DMS153 treated with DMSO at 0.1 percent for 48 hours (cell line): ENCODE results near the gene AVEN.
"Not testable (repeated sequence)": the region's sequence is repeated elsewhere in the genome, so short reads cannot be mapped to it uniquely, and the experiment has no call there.

Source experiments
- DNase-seq: peaks from one replicate; lab custom pipeline; 2025; ENCODE audit not compliant: unreplicated experiment; lab: John Stamatoyannopoulos, UW

The AVEN gene

GRCh38 chr15:34043391-34043790 is 4.4 kb upstream of the AVEN start:
- DNase-seq: no peak

DNA sequence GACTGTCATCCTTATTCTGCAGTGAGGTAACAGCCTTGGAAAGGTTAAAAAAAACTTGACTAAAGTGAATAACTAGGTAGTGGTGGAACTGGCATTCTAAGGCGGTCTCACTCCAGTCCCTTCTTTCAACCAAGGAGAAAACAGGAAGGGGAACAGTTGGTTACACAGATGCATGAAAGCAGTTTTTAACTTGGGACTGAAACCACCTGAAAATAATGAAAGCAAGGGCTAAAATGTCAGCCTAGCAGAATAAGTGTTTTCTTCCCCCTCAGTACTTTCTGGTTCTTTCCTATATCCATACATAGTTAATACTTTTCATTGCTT is 748 bp upstream of the AVEN start:
- no peak for DNase-seq

DNA sequence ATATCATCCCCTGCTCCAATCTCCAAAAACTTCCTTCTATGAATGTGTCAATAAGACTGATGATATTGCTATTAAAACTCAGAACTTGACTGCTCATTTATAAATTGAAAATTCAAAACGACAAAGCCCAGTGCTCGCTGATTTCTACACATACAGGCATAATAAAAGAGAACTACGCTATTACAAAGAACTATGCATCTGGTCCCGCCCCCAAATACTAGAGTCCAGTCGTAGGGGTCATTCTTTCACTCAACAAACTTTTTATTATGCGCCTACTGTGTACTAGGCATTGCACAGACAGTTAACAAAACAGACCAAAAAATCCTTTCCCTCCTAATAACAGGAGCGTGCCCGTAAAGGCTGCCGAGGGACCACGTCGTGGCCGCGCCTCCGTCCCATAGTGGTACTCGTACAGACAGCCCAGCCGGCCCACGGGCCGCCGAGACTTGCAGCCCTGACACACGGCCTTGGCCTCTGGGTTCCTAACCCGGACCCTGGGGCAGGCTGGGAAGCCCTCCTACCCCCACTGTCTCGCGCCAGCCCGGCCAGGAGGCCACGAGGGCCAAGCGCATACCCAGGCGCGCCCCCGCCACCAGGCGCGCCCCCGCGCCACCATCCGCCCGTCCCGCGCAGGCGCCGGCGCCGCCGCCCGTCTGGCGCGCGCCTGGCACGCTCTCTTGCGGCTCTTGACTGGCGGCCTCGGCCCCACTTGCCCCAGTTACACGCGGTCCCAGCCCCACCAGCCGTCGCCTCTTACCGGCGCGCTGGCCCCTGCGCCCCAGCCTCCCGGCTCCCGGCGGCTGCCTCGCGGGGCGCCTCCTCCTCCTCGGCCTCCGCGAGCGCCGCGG is 757 bp downstream of the AVEN start:
- peak; percentile 10 for DNase-seq

DNA sequence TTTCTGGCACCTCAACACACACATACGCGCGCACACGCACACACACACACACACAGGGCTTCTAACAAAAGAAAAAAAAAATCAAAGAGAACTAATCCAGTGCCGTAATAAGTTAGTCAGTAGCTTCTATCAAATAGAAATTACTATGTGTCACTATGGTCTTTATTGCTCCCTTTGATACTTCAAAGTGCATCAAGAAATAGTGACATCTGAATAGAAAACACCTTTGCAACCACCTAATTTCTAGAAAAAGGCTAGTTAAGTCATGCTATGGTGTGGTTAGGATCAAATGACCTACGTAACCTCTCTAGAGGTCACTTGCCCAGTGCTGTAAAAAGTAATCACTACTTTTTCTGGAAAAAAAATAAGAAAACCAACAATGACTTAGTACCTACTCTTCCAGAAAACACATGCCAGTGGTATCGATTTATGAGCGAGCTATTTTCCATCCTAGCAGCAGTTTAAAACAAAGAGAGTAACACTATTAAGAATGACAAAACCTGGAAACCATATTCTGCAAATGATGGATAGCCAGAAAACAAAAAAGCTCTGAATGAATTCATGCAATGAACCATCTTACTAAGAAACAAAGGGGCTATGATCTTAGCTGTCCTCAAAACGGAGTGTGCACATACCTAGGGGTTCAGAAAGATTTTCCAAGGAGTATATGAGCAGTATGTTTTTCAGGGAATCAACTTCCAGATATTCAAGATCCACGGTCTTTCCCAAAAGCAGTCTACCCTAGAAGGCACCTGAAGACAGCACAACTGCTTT is 6.8 kb downstream of the AVEN start:
- no peak for DNase-seq

GRCh38 chr15:34027606-34028005 is 11.4 kb downstream of the AVEN start:
- no peak for DNase-seq

GRCh38 chr15:34025252-34025651 is 13.8 kb downstream of the AVEN start:
- DNase-seq: no peak

DNA sequence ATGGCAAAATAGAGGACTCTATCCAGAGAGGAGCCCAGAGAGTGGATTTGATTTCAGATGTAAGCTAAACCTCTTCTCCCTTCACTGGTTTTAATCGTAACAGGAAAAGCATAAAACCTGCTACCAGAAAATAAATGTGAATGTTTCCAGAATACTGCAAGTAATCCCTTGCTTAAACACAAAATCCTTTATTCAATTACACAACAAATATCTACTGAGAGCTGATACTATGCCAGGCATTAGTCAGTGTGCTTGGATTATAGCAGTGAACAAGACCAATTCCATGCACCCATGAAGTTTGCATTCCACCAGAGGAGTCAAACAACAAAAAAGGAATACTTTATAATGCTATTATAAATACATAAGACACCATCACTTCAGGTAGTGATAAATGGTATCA is 15.1 kb downstream of the AVEN start:
- no peak for DNase-seq

DNA sequence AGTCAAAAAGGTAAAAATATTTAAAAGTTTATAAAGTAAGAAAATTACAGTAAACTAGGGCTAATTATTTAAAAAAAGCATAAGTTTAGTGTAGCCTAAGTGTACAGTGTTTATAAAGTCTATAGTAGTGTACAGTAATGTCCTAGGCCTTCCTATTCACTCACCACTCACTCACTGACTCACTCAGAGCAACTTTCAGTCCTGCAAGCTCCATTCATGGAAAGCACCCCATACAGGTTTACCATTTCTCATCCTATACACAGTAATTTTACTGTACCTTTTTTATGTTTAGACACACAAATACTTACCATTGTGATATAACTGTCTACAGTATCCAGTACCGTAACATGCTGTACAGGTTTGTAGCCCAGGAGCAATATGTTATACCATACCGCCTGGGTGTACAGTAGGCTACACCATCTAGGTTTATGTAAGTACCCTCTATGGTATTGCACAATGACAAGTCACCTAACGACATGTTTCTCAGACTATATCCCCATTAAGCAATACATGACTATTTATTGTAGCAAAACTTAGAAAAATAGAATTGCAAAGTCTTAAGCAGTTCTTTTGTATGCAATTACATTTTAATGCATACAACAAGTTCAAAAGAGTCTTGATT is 19.5 kb downstream of the AVEN start:
- no peak for DNase-seq

DNA sequence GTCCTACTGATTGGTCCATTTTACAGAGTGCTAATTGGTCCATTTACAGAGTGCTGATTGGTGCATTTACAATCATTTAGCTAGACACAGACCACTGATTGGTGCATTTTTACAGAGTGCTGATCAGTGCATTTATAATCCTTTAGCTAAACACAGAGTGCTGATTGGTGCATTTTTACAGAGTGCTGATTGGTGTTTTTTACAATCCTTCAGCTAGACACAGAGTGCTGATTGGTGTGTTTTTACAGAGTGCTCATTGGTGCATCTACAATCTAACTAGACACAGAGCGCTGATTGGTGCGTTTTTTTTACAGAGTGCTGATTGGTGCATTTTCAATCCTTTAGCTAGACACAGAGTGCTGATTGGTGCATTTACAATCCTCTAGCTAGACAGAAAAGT is 20.3 kb downstream of the AVEN start:
- not testable (repeated sequence) for DNase-seq

DNA sequence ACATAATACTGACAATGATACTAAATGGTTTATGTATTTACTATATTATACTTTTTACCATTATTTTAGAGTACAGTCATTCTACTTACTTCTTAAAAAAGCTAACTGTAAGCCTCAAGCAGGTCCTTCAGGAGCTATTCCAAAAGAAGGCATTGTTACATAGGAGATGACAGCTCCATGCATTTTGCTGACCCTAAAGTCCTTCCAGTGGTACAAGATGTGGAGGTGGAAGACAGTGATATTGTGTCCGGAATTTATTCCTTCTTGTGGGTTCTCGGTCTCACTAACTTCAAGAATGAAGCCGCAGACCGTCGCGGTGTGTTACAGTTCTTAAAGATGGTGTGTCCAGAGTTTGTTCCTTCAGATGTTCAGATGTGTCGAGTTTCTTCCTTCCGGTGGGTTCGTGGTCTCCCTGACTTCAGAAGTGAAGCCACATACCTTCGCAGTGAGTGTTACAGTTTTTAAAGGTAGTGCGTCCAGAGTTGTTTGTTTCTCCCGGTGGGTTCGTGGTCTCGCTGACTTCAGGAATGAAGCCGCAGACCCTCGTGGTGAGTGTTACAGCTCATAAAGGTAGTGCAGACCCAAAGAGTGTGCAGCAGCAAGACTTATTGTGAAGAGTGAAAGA is 20.9 kb downstream of the AVEN start:
- DNase-seq: no peak

GRCh38 chr15:34014556-34014955 is 24.4 kb downstream of the AVEN start:
- no peak for DNase-seq

- DNase-seq: no peak
Measured at GRCh38 chr15:34013746-34014145, 25.3 kb downstream of the AVEN start.

DNA sequence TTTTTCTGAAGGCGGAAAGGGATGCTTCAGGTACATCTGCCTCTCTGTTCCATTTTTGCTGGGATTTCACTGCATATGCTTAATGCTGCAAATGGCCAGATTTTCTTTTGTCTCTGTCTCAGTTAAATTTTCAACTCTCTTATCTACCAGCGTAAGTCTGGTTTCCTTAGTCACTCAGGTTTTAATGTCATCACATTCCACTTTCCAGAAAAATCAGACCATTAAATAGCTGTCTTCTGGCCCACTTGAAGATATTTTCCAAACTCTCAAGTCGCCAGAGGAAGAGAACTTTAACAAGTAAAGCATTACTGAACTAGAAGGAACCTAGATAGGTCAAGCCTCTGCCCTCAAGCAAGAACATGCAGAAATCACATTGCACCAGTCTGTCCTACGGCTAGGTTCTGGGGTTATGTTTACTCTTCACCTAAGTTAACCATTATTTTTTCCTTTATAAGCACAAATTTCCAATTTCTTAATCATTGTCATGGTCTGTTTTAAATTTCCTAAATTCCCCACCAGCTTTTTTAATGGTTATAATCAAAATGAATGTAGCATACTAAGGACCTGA is 26.5 kb downstream of the AVEN start:
- DNase-seq: no peak

DNA sequence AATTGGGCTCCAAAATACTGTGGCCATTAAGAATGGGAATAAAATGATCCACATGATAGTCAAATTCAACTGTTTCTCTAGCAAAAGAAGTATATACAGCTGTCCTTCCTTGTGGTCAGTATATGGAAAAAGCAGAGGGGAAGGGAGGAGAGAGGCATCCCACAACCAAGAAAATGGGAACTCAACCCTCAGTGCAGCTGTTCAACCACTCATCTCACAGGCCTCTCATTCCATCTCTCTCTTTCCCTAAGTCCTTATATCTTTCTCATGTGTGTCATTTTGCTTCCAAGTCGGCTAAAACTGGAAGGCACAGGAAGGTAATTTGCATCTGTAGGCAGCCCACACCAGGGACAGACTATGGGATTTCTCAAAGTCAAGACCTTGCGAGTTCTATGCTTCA is 27.5 kb downstream of the AVEN start:
- DNase-seq: no peak

DNA sequence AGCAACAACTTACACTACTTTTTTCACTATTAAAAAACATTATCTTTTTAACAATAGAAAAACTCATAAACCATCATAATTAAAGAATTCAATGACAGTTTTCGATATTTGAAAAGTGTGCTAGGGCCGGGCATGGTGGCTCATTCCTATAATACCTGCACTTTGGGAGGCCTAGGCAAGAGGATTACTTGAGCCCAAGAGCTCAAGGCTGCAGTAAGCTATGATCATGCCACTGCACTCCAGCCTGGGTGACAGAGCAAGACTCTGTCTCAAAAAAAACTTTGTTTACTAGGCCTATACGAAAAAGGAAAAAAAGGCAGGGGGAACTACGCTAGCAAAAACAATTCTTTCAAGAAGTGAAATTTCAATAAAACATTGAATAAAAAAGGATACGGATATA is 28.1 kb downstream of the AVEN start:
- DNase-seq: no peak

DNA sequence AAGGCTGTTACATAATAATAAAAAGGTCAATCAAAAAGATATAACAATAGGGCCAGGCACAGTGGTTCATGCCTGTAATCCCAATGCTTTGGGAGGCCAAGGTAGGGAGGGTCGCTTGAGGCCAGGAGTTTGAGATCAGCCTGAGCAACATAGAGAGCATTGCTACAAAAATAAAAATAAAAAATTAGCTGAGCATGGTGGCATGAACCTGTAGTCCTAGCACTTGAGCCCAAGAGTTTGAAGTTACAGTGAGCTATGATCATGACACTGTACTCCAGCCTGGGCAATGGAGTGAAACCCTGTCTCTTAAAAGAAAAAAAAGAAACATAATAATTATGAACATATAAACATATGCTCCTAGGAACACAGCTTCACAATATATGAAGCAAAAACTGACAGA is 29.3 kb downstream of the AVEN start:
- no peak for DNase-seq

DNA sequence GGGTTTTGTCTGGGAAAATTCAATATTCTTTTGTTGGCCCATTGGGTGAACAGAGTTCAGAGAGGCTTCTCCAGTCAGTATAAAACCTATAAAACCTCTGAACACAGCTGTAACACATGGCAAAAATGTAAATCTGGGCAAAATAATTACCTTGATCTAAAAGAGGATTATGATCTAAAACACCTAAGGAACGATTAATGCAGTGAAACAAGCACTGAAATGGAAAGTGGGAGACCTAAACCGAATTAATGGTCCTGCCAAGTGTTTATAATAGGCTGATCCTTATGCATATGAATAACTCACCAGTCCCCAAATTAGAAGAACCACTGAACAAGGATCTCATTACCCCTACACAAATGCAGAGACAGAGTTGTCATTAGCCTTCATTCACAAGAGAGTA is 32.6 kb downstream of the AVEN start:
- DNase-seq: no peak

DNA sequence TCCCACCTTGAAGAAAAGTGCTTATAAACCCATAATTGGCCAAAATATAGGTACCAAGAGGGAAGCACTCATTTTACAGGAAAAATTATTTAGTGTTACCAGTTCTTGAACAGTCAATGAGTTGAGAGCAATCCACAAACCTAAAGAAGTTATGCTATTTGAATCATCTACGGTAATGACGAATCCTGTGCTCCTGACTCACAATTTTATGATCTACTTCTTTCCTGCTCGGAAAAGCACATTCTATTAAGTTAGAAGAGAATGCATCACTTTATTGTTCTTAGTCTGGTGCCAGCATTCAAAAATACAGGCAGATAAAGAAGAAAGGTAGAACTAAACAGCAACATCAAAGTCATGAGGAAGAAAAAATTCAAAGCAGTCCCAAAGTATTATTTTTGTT is 37.5 kb downstream of the AVEN start:
- DNase-seq: no peak

- not testable (repeated sequence) for DNase-seq
Measured at GRCh38 chr15:33995666-33996065, 43.3 kb downstream of the AVEN start.

DNA sequence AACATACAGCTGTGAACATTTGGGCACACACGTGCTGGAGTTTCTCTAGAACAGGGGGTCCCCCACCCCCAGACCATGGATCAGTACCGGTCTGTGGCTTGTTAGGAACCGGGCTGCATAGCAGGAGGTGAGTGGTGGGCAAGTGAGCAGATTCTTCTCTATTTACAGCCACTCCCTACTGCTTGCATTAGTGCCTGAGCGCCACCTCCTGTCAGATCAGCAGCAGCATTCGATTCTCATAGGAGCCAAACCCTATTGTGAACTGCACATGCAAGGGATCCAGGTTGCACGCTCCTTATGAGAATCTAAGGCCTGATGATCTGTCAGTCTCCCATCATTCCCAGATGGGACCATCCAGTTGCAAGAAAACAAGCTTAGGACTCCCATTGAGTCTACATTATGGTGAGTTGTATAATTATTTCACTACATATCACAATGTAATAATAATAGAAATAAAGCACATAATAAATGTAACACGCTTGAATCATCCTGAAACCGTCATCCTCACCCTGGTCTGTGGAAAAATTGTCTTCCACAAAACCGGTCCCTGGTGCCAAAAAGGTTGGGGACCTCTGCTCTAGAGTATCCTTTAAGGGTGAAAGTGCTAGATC is 44.9 kb downstream of the AVEN start:
- DNase-seq: no peak

- no peak for DNase-seq
Measured at GRCh38 chr15:33988384-33988783, 50.6 kb downstream of the AVEN start.
